ENCODE data around the gene DUSP8.

DNA sequence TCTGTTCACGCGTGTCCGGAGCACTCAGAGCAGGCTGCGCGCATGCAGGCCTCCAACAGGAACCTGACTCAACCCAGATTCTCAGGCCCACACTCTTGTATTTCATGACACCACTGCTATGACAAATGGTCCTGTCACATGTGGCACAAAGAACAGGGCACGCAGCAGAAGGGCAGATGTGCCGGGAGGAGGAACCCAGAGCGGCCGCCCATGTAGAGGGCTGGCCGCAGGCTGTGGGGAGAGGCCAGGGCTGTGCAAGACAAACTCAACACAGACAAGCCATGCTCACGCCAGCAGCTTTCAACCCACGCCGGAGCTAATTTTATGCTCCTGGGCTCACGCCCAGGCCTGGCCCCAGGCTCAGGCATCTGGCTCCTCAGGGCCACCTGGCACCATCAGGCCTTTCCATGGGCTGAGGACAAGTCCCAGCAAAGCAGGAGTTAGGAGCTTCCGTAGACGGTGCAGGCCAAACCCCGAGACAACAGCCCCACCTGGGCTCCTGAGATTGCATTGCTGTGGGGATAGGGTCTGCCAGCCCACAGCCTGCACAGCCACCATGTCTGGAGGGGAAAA lies 40.0 kb downstream of the DUSP8 start:
- TF ChIP-seq, protein P1, sequence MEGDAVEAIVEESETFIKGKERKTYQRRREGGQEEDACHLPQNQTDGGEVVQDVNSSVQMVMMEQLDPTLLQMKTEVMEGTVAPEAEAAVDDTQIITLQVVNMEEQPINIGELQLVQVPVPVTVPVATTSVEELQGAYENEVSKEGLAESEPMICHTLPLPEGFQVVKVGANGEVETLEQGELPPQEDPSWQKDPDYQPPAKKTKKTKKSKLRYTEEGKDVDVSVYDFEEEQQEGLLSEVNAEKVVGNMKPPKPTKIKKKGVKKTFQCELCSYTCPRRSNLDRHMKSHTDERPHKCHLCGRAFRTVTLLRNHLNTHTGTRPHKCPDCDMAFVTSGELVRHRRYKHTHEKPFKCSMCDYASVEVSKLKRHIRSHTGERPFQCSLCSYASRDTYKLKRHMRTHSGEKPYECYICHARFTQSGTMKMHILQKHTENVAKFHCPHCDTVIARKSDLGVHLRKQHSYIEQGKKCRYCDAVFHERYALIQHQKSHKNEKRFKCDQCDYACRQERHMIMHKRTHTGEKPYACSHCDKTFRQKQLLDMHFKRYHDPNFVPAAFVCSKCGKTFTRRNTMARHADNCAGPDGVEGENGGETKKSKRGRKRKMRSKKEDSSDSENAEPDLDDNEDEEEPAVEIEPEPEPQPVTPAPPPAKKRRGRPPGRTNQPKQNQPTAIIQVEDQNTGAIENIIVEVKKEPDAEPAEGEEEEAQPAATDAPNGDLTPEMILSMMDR (conservative IDR thresholded peaks at IDR 0.05; ENCODE audit: low read length) = no peak
- TF ChIP-seq EZH2phosphoT487 (IDR thresholded peaks at IDR 0.05; ENCODE audit: borderline replicate concordance, low read depth, low read length) = no peak
